Stimulated activated CD8-positive, alpha-beta memory T cell treated with anti-CD3 and anti-CD28 coated beads, Interleukin-12 subunit alpha, Interleukin-12 subunit beta, amount 100 ng/mL, for 24 hours (primary cell): ENCODE results near the gene RASL11B.

Experiments used
- DNase-seq: peaks from one replicate; pipeline ENCODE4 v3.0.0-alpha.2; 2020; ENCODE audit errors: extremely low read depth

The RASL11B gene

DNA sequence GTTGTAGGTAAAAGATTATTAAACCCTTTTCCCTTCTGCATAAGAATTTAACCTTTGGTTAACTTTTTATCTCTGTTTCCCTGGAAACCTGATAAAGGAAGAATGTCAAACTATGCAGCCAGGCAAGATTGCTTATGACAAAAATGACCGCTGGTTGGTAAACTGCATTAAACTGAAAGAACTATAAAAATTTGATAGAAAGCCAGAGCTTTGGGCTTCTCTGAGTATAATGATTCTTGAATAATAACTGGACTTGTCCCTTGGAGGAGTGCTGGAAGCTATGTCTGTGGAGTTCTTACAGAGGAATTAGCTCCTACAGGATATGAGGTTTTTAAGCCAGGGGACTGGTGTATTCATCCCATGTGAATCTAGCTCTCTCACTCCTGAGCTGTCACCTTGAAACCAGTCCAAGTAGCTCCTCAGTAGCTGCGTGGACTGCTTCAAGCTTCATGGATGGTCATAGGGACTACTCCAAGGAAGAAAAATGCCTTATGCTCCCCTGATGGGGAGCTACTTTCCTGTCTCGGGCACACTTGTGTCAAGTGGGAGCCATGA is 52.0 kb downstream of the RASL11B start:
- DNase-seq: no peak

DNA sequence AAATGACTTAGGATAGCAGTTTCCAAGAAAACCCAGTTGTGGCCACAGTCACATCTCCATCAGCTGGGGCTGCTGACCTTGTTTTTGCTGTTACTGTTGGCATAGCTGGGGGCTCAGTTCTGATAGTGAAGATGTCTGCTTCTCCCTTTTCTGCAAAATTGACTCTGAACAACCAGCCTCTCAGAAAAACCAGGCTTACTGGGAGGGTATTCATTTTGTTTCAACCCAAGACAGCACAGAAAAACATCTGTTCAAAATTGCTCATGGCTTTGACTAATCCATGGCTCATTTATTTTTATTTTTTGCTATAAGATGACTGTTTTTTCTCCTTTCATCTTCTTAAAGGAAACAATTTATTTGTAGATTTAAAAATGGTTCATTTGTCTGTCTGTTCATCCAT is 53.1 kb downstream of the RASL11B start:
- no peak for DNase-seq

DNA sequence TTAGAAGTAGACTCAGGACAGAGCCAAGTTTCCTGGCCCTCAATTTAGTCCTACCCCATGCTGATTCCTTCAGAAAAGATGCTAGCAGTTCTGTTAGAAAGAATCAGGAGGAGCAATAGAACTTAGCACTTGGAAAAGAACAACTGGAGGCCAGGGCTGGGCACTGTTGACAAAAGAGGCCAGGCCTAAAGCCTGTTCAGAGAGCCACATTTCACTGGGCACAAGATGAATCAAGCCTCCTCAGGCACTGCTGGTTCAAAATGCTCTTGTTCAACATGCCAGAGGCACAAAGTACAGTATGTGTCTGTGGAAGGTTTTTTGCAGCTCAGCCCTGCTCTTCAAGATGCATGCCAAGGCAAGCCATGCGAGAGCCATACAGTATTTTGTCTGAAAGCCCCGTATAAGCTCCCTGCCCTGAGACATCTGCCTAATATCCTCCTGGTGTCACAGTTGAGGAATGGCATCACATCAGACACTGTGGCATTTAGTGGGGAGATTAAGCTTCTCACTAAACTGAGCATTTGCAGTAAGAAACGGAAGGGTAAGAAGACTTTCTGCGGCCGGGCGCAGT is 53.7 kb downstream of the RASL11B start:
- no peak for DNase-seq
